K562 (cell line): ENCODE results near the gene OR4E2. TPM values are rescaled to one million over a fixed set of nuclear protein-coding genes. Genes with fewer than 3 reads are reported as not detected.

Source experiments
- ATF1 ChIP-seq, 2 experiments: fragments of 450-650 bp in 1 of 2; IDR thresholded peaks; 2 replicates each; pipeline ENCODE4 v1.6.1; 2016; ENCODE audit warnings: missing compliant biosample characterization in 1 of 2, missing genetic modification characterization in 1 of 2
- CTCFL ChIP-seq: IDR thresholded peaks from 2 replicates; pipeline ENCODE4 v1.6.1; 2011; ENCODE audit warnings: borderline replicate concordance, low read depth, mild to moderate bottlenecking, moderate library complexity, low read length; ENCODE audit not compliant: insufficient read depth, poor library complexity, severe bottlenecking
- DNMT1 ChIP-seq: fragments of 450-650 bp; IDR thresholded peaks from 2 replicates; pipeline ENCODE4 v1.6.1; 2016; ENCODE audit warnings: antibody characterized with exemption, mild to moderate bottlenecking
- HDGF ChIP-seq: fragments of 450-650 bp; IDR thresholded peaks from 2 replicates; pipeline ENCODE4 v1.6.1; 2016
- OTX1 ChIP-seq: fragments of 450-650 bp; formaldehyde crosslinking; IDR thresholded peaks from 2 replicates; pipeline ENCODE4 v1.4.0; 2022; ENCODE audit warnings: mild to moderate bottlenecking
- PCBP1 ChIP-seq: fragments of 200-400 bp; formaldehyde crosslinking; IDR thresholded peaks from 2 replicates; pipeline ENCODE4 v1.6.1; 2018; ENCODE audit warnings: mild to moderate bottlenecking, low read depth, low read length; ENCODE audit not compliant: poor library complexity, severe bottlenecking
- PHF21A ChIP-seq: fragments of 450-650 bp; IDR thresholded peaks from 2 replicates; pipeline ENCODE4 v1.6.1; 2017; ENCODE audit warnings: low read depth, borderline replicate concordance
- PTRF ChIP-seq: fragments of 450-650 bp; IDR thresholded peaks from 2 replicates; pipeline ENCODE4 v1.6.1; 2016; ENCODE audit warnings: mild to moderate bottlenecking, missing genetic modification characterization, missing compliant biosample characterization
- RAD21 ChIP-seq, 2 experiments: fragments of 250-450 bp in 1 of 2; fragments of 450-650 bp in 1 of 2; sonication (Bioruptor Pico) in 1 of 2; formaldehyde crosslinking in 1 of 2; IDR thresholded peaks in 1 of 2; conservative IDR thresholded peaks in 1 of 2; 2 replicates each; pipeline versions ENCODE4 v1.4.0 to v1.8.0; 2020 to 2022; ENCODE audit warnings: mild to moderate bottlenecking in 2 of 2, moderate library complexity in 1 of 2
- SAFB2 ChIP-seq: fragments of 200-400 bp; formaldehyde crosslinking; IDR thresholded peaks from 2 replicates; pipeline ENCODE4 v1.6.1; 2018; ENCODE audit warnings: borderline replicate concordance, low read length, low read depth, moderate library complexity; ENCODE audit not compliant: severe bottlenecking
- SETDB1 ChIP-seq: IDR thresholded peaks from one replicate; pipeline ENCODE4 v1.6.1; 2012; ENCODE audit warnings: low read length, control low read depth, inconsistent platforms
- ZBTB1 ChIP-seq: sonication (generic); formaldehyde crosslinking; IDR thresholded peaks from 2 replicates; pipeline ENCODE4 v1.8.1; 2023; ENCODE audit warnings: missing genetic modification reagents, low read depth, mild to moderate bottlenecking, borderline replicate concordance
- ZBTB11 ChIP-seq, 3 experiments: fragments of 200-800 bp in 1 of 3; fragments of 250-450 bp in 1 of 3; fragments of 450-650 bp in 1 of 3; sonication (Bioruptor Pico) in 1 of 3; sonication (Bioruptor generic) in 1 of 3; formaldehyde crosslinking in 1 of 3; IDR thresholded peaks; 2 replicates each; pipeline versions ENCODE4 v1.6.1 to v1.8.0; 2016 to 2022; ENCODE audit warnings: mild to moderate bottlenecking in 2 of 3, missing genetic modification characterization in 2 of 3, missing compliant biosample characterization in 1 of 3, moderate library complexity in 1 of 3
- ZNF384 ChIP-seq: IDR thresholded peaks from 2 replicates; pipeline ENCODE4 v1.6.1; 2012; ENCODE audit warnings: low read depth, low read length, improper control_type of control experiment
- polyA plus RNA-seq, 8 experiments: library from polyadenylated mRNA; depleted of rRNA in 4 of 8; stranded (reverse) in 5 of 8; unstranded in 3 of 8; fragments of >200 nt; fragmentation: Nextera tagmentation in 2 of 8; fragmentation: Illumina TruSeq in 1 of 8; extraction: Ambion mirVana in 2 of 8; extraction: Trizol in 1 of 8; gene quantifications; 2 replicates each; pipeline versions ENCODE4 v1.2.1 to v1.2.3, GENCODE V29; 2011 to 2014; ENCODE audit warnings: inconsistent platforms in 1 of 8, missing spikeins in 1 of 8
- total RNA-seq, 7 experiments: library from RNA; depleted of rRNA in 6 of 7; stranded (reverse); fragments of >200 nt in 6 of 7; fragmentation: Illumina TruSeq in 2 of 7; extraction: Trizol in 2 of 7; gene quantifications; 2 replicates each; pipeline versions ENCODE4 v1.2.1 to v1.2.3, GENCODE V29; 2011 to 2021; ENCODE audit warnings: low replicate concordance in 1 of 7
- TF ChIP-seq, protein P1 (sequence below): fragments of 450-650 bp; IDR thresholded peaks from one replicate; pipeline ENCODE4 v1.6.1; 2018; ENCODE audit warnings: mild to moderate bottlenecking, moderate library complexity; ENCODE audit not compliant: partially characterized antibody
- TF ChIP-seq, protein P2 (sequence below), 3 experiments: IDR thresholded peaks in 2 of 3; conservative IDR thresholded peaks in 1 of 3; 2 replicates each; pipeline ENCODE4 v1.5.1; 2011 to 2012; ENCODE audit warnings: low read length in 3 of 3, mild to moderate bottlenecking in 3 of 3, control low read depth in 2 of 3, improper control_type of control experiment in 1 of 3, inconsistent platforms in 1 of 3, low read depth in 1 of 3, mixed read lengths in 1 of 3, moderate library complexity in 1 of 3; ENCODE audit not compliant: insufficient read depth in 2 of 3

Gene OR4E2
- total and polyA plus RNA-seq, 9 of the 15 experiments (the other 6 are each of a cell fraction or from before 2014, with no cell fraction given): not detected

DNA sequence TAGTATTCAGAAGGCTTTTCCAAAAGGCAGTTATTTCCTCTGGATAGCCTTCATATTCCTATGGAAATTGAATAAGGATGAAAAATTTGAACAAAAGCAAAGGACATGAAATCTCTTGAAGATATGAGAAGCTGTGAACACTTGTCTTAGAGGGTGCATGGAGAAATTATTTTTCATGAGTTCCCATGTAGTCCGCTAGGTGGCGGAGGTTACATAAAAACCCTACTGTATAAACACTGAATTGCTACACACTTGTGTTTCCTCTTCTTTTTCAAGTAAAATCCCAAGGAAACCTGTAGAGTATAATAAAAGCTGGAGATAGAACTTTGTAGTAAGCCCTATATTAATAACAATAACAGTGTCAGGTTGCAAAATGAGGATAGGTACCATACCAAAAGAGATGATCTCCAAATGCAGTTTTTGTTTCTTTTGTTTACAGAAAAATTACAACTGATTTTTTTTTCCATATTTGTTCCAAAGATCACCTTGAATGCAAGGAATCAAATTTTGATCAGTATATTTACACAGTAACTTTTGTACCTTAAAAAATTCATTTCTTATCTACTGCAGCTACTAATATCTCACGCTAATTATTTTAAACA is 57.8 kb downstream of the OR4E2 start (continued):
- no peak for TF ChIP-seq ZBTB11 (CRISPR knock-in tag; IDR thresholded peaks at IDR 0.05)
- no peak for TF ChIP-seq PCBP1
- TF ChIP-seq, protein P1, sequence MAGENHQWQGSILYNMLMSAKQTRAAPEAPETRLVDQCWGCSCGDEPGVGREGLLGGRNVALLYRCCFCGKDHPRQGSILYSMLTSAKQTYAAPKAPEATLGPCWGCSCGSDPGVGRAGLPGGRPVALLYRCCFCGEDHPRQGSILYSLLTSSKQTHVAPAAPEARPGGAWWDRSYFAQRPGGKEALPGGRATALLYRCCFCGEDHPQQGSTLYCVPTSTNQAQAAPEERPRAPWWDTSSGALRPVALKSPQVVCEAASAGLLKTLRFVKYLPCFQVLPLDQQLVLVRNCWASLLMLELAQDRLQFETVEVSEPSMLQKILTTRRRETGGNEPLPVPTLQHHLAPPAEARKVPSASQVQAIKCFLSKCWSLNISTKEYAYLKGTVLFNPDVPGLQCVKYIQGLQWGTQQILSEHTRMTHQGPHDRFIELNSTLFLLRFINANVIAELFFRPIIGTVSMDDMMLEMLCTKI: no peak
- TF ChIP-seq PHF21A: no peak
- TF ChIP-seq PTRF: no peak
- no peak for TF ChIP-seq SAFB2
- no peak for TF ChIP-seq ATF1 (CRISPR knock-in tag; IDR thresholded peaks at IDR 0.05)
- no peak for TF ChIP-seq ATF1 (tag; IDR thresholded peaks at IDR 0.05)
- TF ChIP-seq RAD21 (CRISPR knock-in tag; conservative IDR thresholded peaks at IDR 0.05 in 1 of 2, IDR thresholded peaks at IDR 0.05 in 1 of 2): 0 out of 4 replicates have a peak, but pooled peaks of 1 of the 2 experiments have one; percentile 8
- TF ChIP-seq ZNF384: no peak
- peak; percentile 41 for TF ChIP-seq CTCFL
- no peak for TF ChIP-seq OTX1 (CRISPR knock-in tag)
- no peak for TF ChIP-seq SETDB1
- no peak for TF ChIP-seq HDGF
- TF ChIP-seq, protein P2, sequence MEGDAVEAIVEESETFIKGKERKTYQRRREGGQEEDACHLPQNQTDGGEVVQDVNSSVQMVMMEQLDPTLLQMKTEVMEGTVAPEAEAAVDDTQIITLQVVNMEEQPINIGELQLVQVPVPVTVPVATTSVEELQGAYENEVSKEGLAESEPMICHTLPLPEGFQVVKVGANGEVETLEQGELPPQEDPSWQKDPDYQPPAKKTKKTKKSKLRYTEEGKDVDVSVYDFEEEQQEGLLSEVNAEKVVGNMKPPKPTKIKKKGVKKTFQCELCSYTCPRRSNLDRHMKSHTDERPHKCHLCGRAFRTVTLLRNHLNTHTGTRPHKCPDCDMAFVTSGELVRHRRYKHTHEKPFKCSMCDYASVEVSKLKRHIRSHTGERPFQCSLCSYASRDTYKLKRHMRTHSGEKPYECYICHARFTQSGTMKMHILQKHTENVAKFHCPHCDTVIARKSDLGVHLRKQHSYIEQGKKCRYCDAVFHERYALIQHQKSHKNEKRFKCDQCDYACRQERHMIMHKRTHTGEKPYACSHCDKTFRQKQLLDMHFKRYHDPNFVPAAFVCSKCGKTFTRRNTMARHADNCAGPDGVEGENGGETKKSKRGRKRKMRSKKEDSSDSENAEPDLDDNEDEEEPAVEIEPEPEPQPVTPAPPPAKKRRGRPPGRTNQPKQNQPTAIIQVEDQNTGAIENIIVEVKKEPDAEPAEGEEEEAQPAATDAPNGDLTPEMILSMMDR (IDR thresholded peaks at IDR 0.05 in 2 of 3, conservative IDR thresholded peaks at IDR 0.05 in 1 of 3; ENCODE audit: insufficient read depth in 2 of 3, low read depth in 1 of 3, low read length in 3 of 3): peak; percentile 55 to 64 (median 62); a peak in 5 of 6 replicates
- no peak for TF ChIP-seq DNMT1
- TF ChIP-seq ZBTB1: no peak
